Mesendoderm (in vitro differentiated cells): ENCODE results near the gene CSRP3.
A peak's percentile ranks its signal among the peaks of the same experiment; 100 is the strongest.

Source experiments
- DNase-seq: peaks from one replicate; pipeline ENCODE4 v3.0.0; 2013
- H2AK5ac ChIP-seq: 2 replicates; pipeline ENCODE4 v1.6.1; 2013; ENCODE audit warnings: low read length, inconsistent platforms
- H2BK120ac ChIP-seq: 2 replicates; pipeline ENCODE4 v1.6.1; 2013; ENCODE audit warnings: low read depth, mild to moderate bottlenecking, low read length, moderate library complexity, mixed read lengths
- H2BK15ac ChIP-seq: replicated peaks from 2 replicates; pipeline ENCODE4 v1.6.1; 2013; ENCODE audit warnings: low read depth, mild to moderate bottlenecking, moderate library complexity
- H2BK5ac ChIP-seq: 2 replicates; pipeline ENCODE4 v1.6.1; 2013; ENCODE audit warnings: low read length, inconsistent platforms
- H3K18ac ChIP-seq: 2 replicates; pipeline ENCODE4 v1.6.1; 2013; ENCODE audit warnings: mild to moderate bottlenecking, low read length, mixed read lengths
- H3K23ac ChIP-seq: one replicate; pipeline ENCODE4 v1.6.1; 2013; ENCODE audit warnings: low read length
- H3K27ac ChIP-seq: 2 replicates; pipeline ENCODE4 v1.5.1; 2013; ENCODE audit warnings: low read depth, mild to moderate bottlenecking, inconsistent platforms, low read length, moderate library complexity
- H3K27me3 ChIP-seq: 2 replicates; pipeline ENCODE4 v1.6.1; 2013; ENCODE audit warnings: low read length, control low read depth, mild to moderate bottlenecking, inconsistent platforms; ENCODE audit not compliant: insufficient read depth, poor library complexity
- H3K36me3 ChIP-seq: 2 replicates; pipeline ENCODE4 v1.6.1; 2013; ENCODE audit warnings: low read length, inconsistent platforms; ENCODE audit not compliant: control insufficient read depth, insufficient read depth
- H3K4ac ChIP-seq: one replicate; pipeline ENCODE4 v1.6.1; 2013; ENCODE audit warnings: low read depth, mild to moderate bottlenecking, low read length, moderate library complexity
- H3K4me1 ChIP-seq: 2 replicates; pipeline ENCODE4 v1.6.1; 2013; ENCODE audit warnings: low read depth, low read length, inconsistent platforms; ENCODE audit not compliant: control insufficient read depth
- H3K4me2 ChIP-seq: 2 replicates; pipeline ENCODE4 v1.6.1; 2013; ENCODE audit warnings: low read length
- H3K4me3 ChIP-seq: 2 replicates; pipeline ENCODE4 v1.5.1; 2013; ENCODE audit warnings: mild to moderate bottlenecking, low read length
- H3K56ac ChIP-seq: one replicate; pipeline ENCODE4 v1.6.1; 2013; ENCODE audit warnings: low read length
- H3K79me1 ChIP-seq: 2 replicates; pipeline ENCODE4 v1.6.1; 2013; ENCODE audit warnings: low read length, inconsistent platforms
- H3K79me2 ChIP-seq: 2 replicates; pipeline ENCODE4 v1.6.1; 2013; ENCODE audit warnings: mild to moderate bottlenecking, low read length; ENCODE audit not compliant: control insufficient read depth, insufficient read depth
- H3K9ac ChIP-seq: 2 replicates; pipeline ENCODE4 v1.6.1; 2013; ENCODE audit warnings: low read length, inconsistent platforms
- H4K5ac ChIP-seq: one replicate; pipeline ENCODE4 v1.6.1; 2013; ENCODE audit warnings: low read length
- H4K8ac ChIP-seq: one replicate; pipeline ENCODE4 v1.6.1; 2013; ENCODE audit warnings: low read depth, mild to moderate bottlenecking, control low read depth, low read length, moderate library complexity
- WGBS: extraction: QIAGEN DNeasy Blood & Tissue Kit; methylation state at CpG from one replicate; pipeline ENCODE4 v1.1.7; 2013; ENCODE audit warnings: low lambda C conversion rate, missing lambda C conversion rate; ENCODE audit not compliant: insufficient coverage; ENCODE audit errors: extremely low coverage; 5-methylcytosine and 5-hydroxymethylcytosine counted together

The CSRP3 gene

GRCh38 chr11:19239039-19239438 lies 37.3 kb upstream of the CSRP3 start:
- Histone ChIP-seq H3K9ac (peak overlapping the region; percentile 18), H3K4ac (no peak overlapping the region), H3K79me1 (peaks cover 2% of the 10 kb centered on the region), H2BK5ac (no peak overlapping the region), H3K27ac (no peak overlapping the region), H3K4me2 (no peak overlapping the region), H3K36me3 (peaks cover 5% of the 10 kb centered on the region), H2BK120ac (no peak overlapping the region), H3K4me1 (no peaks in the 10 kb centered on the region), H2AK5ac (no peak overlapping the region), H2BK15ac (no peak overlapping the region), H3K56ac (no peak overlapping the region), H3K18ac (no peak overlapping the region), H3K79me2 (peaks cover 2% of the 10 kb centered on the region), H4K5ac (no peak overlapping the region), H4K8ac (no peak overlapping the region), H3K4me3 (no peak overlapping the region), H3K23ac (no peak overlapping the region), H3K27me3 (peaks cover 3% of the 10 kb centered on the region)
- no peak for DNase-seq
- no CpG with 5 or more reads among the region's 3 CpGs for WGBS

- H2AK5ac ChIP-seq, result no peak overlapping the region
- no peak overlapping the region for H3K4me2 ChIP-seq
- peaks cover 2% of the 10 kb centered on the region for H3K79me1 ChIP-seq
- DNase-seq, result no peak
- H2BK5ac ChIP-seq, result no peak overlapping the region
- H3K36me3 ChIP-seq, result peaks cover 5% of the 10 kb centered on the region
- H2BK120ac ChIP-seq, result no peak overlapping the region
- no peak overlapping the region for H4K5ac ChIP-seq
- H2BK15ac ChIP-seq, result no peak overlapping the region
- WGBS, result no CpG with 5 or more reads among the region's 5 CpGs
- no peak overlapping the region for H3K56ac ChIP-seq
- no peaks in the 10 kb centered on the region for H3K4me1 ChIP-seq
- no peak overlapping the region for H4K8ac ChIP-seq
- H3K79me2 ChIP-seq, result peaks cover 2% of the 10 kb centered on the region
- H3K18ac ChIP-seq, result no peak overlapping the region
- H3K4me3 ChIP-seq, result no peak overlapping the region
- H3K27me3 ChIP-seq, result no peaks in the 10 kb centered on the region
- no peak overlapping the region for H3K23ac ChIP-seq
- no peak overlapping the region for H3K4ac ChIP-seq
- no peak overlapping the region for H3K27ac ChIP-seq
- H3K9ac ChIP-seq, result no peak overlapping the region
Observed at GRCh38 chr11:19237813-19238212, 36.0 kb upstream of the CSRP3 start.

GRCh38 chr11:19237381-19237780 lies 35.6 kb upstream of the CSRP3 start:
- Histone ChIP-seq H2BK5ac (no peak overlapping the region), H3K36me3 (peaks cover 5% of the 10 kb centered on the region), H3K23ac (no peak overlapping the region), H3K9ac (no peak overlapping the region), H3K4me3 (no peak overlapping the region), H4K8ac (no peak overlapping the region), H3K18ac (no peak overlapping the region), H2BK15ac (no peak overlapping the region), H3K4ac (no peak overlapping the region), H3K79me1 (peaks cover 2% of the 10 kb centered on the region), H3K27me3 (no peaks in the 10 kb centered on the region), H4K5ac (no peak overlapping the region), H3K79me2 (peaks cover 2% of the 10 kb centered on the region), H3K4me2 (no peak overlapping the region), H3K4me1 (no peaks in the 10 kb centered on the region), H3K56ac (no peak overlapping the region), H2AK5ac (no peak overlapping the region), H3K27ac (no peak overlapping the region), H2BK120ac (no peak overlapping the region)
- no CpG with 5 or more reads among the region's 8 CpGs for WGBS
- no peak for DNase-seq

GRCh38 chr11:19234231-19234817 lies 32.5 kb upstream of the CSRP3 start:
- Histone ChIP-seq H3K4me2 (no peak overlapping the region), H4K5ac (no peak overlapping the region), H3K27me3 (no peaks in the 10 kb centered on the region), H3K18ac (no peak overlapping the region), H4K8ac (no peak overlapping the region), H3K9ac (no peak overlapping the region), H3K4me3 (no peak overlapping the region), H2BK15ac (no peak overlapping the region), H3K4me1 (no peaks in the 10 kb centered on the region), H2BK5ac (no peak overlapping the region), H3K56ac (no peak overlapping the region), H2BK120ac (no peak overlapping the region), H2AK5ac (no peak overlapping the region), H3K79me2 (peaks cover 2% of the 10 kb centered on the region), H3K4ac (no peak overlapping the region), H3K23ac (no peak overlapping the region), H3K27ac (no peak overlapping the region), H3K36me3 (peaks cover 8% of the 10 kb centered on the region), H3K79me1 (peaks cover 2% of the 10 kb centered on the region)
- DNase-seq, result no peak
- no CpG with 5 or more reads among the region's 5 CpGs for WGBS

GRCh38 chr11:19232910-19233503 lies 31.2 kb upstream of the CSRP3 start:
- Histone ChIP-seq H3K79me2 (no peaks in the 10 kb centered on the region), H3K9ac (no peak overlapping the region), H3K4ac (no peak overlapping the region), H3K4me3 (no peak overlapping the region), H3K27me3 (no peaks in the 10 kb centered on the region), H3K4me1 (no peaks in the 10 kb centered on the region), H3K27ac (no peak overlapping the region), H3K23ac (no peak overlapping the region), H4K5ac (no peak overlapping the region), H2AK5ac (no peak overlapping the region), H2BK5ac (no peak overlapping the region), H2BK120ac (no peak overlapping the region), H3K56ac (no peak overlapping the region), H3K18ac (no peak overlapping the region), H3K4me2 (no peak overlapping the region), H3K79me1 (peaks cover 2% of the 10 kb centered on the region), H3K36me3 (peaks cover 8% of the 10 kb centered on the region), H4K8ac (no peak overlapping the region), H2BK15ac (no peak overlapping the region)
- WGBS, result no CpG with 5 or more reads among the region's 6 CpGs
- peak; percentile 22 for DNase-seq

GRCh38 chr11:19229671-19230070 lies 27.9 kb upstream of the CSRP3 start:
- Histone ChIP-seq H3K4ac (no peak overlapping the region), H3K27me3 (no peaks in the 10 kb centered on the region), H3K23ac (no peak overlapping the region), H3K36me3 (peaks cover 4% of the 10 kb centered on the region), H2BK5ac (no peak overlapping the region), H3K27ac (no peak overlapping the region), H3K18ac (no peak overlapping the region), H3K9ac (no peak overlapping the region), H2BK120ac (no peak overlapping the region), H3K79me2 (no peaks in the 10 kb centered on the region), H4K8ac (no peak overlapping the region), H4K5ac (no peak overlapping the region), H3K4me1 (no peaks in the 10 kb centered on the region), H3K4me3 (no peak overlapping the region), H2BK15ac (no peak overlapping the region), H2AK5ac (no peak overlapping the region), H3K79me1 (no peaks in the 10 kb centered on the region), H3K56ac (no peak overlapping the region), H3K4me2 (no peak overlapping the region)
- WGBS, result no CpG with 5 or more reads among the region's 5 CpGs
- DNase-seq, result no peak
